ENCODE measurements around the gene RCN1. TPM values are rescaled to one million over a fixed set of nuclear protein-coding genes. Genes with fewer than 3 reads are reported as not detected.
A peak's percentile ranks its signal among the peaks of the same experiment; 100 is the strongest.

The RCN1 gene
- total and polyA plus RNA-seq, 9 of the 15 experiments (the other 6 are each of a cell fraction or from before 2014, with no cell fraction given) = 2.1 to 8.7 (median 7.2) TPM

GRCh38 chr11:32072872-32073643 lies 17.8 kb upstream of the RCN1 start:
- no peak for TF ChIP-seq RBM25 (IDR thresholded peaks at IDR 0.05; ENCODE audit: low read depth, low read length, severe bottlenecking)
- TF ChIP-seq SETDB1 (IDR thresholded peaks at IDR 0.05; ENCODE audit: low read length) = no peak
- no peak for TF ChIP-seq BCOR (IDR thresholded peaks at IDR 0.05)
- TF ChIP-seq CXXC5 (CRISPR knock-in tag; IDR thresholded peaks at IDR 0.05) = no peak
- TF ChIP-seq USF2 (CRISPR knock-in tag; IDR thresholded peaks at IDR 0.05) = peak; percentile 32; the same call in 1 of the 2 replicates
- no peak for TF ChIP-seq LEF1 (IDR thresholded peaks at IDR 0.05)
- no peak overlapping the region for H3K27ac ChIP-seq (ENCODE audit: extremely low read depth, low read depth, low read length)
- no TSS peak for BruUV-seq (replicated peaks)
- no peaks in the 10 kb centered on the region for H3K9me3 ChIP-seq (replicated peaks; ENCODE audit: control insufficient read depth, insufficient read depth, low read depth, low read length)
- no peaks in the 10 kb centered on the region for H3K36me3 ChIP-seq (ENCODE audit: control insufficient read depth, insufficient read depth, low read length)
- H3K79me2 ChIP-seq (ENCODE audit: control insufficient read depth, insufficient read depth, low read length) = no peaks in the 10 kb centered on the region
- H2AFZ ChIP-seq (ENCODE audit: low read depth, low read length) = no peak overlapping the region
- ChIA-PET POLR2A (interaction anchor here (1.5 kb wide), 1 partner anchor 8 kb away, joined by 4 read pairs; no protein-coding TSS in a partner anchor), CTCF (ENCODE audit: low intra/inter-chr PET ratio) (no interaction called here)
- intact Hi-C loops (cut with micrococcal nuclease) (no loop called here), in situ Hi-C loops (cut with MboI) (no loop called here)
- no peak overlapping the region for H3K9ac ChIP-seq (ENCODE audit: insufficient read depth in 1 of 2, low read depth in 2 of 2, low read length in 2 of 2)
- H3K9me1 ChIP-seq (ENCODE audit: control insufficient read depth, insufficient read depth, low read length) = no peaks in the 10 kb centered on the region
- no peak for DNase-seq (ENCODE audit: extremely low read depth in 1 of 4, low spot score in 3 of 4)
- H3K4me2 ChIP-seq (ENCODE audit: insufficient read depth, low read length) = no peak overlapping the region
- no peaks in the 10 kb centered on the region for H4K20me1 ChIP-seq (replicated peaks; ENCODE audit: control insufficient read depth, insufficient read depth, low read length)
- 4% methylated on average over 10 of the region's 12 CpGs for WGBS (ENCODE audit: insufficient coverage, low coverage, missing lambda C conversion rate)
- H3K4me1 ChIP-seq (replicated peaks in 1 of 2; ENCODE audit: control insufficient read depth in 2 of 2, insufficient read depth in 2 of 2, low read length in 2 of 2) = no peaks in the 10 kb centered on the region
- peaks cover 7 to 20% of the 10 kb centered on the region in 2 experiments; a peak in 3 of 5 replicates for H3K27me3 ChIP-seq (ENCODE audit: control insufficient read depth in 2 of 2, insufficient read depth in 2 of 2, low read length in 2 of 2)
- ATAC-seq = no peak
- FAIRE-seq = no peak
- H3K4me3 ChIP-seq = no peak overlapping the region
